Uterus (tissue), 2 donors: ENCODE results near the gene NGF.

Experiments used
- POLR2A ChIP-seq, 2 donors: fragments of 450-650 bp; IDR thresholded peaks; one replicate each; pipeline ENCODE4 v1.6.1; 2016; ENCODE audit warnings: antibody characterized with exemption in 2 of 2, mild to moderate bottlenecking in 1 of 2, moderate library complexity in 1 of 2
- TF ChIP-seq, protein P1 (sequence below), 4 experiments: fragments of 200-600 bp in 2 of 4; fragments of 450-650 bp in 2 of 4; sonication (generic) in 2 of 4; IDR thresholded peaks; one replicate each; pipeline ENCODE4 v1.5.1; 2016 to 2019; ENCODE audit warnings: antibody characterized with exemption in 4 of 4, mild to moderate bottlenecking in 2 of 4, moderate library complexity in 1 of 4

DNA sequence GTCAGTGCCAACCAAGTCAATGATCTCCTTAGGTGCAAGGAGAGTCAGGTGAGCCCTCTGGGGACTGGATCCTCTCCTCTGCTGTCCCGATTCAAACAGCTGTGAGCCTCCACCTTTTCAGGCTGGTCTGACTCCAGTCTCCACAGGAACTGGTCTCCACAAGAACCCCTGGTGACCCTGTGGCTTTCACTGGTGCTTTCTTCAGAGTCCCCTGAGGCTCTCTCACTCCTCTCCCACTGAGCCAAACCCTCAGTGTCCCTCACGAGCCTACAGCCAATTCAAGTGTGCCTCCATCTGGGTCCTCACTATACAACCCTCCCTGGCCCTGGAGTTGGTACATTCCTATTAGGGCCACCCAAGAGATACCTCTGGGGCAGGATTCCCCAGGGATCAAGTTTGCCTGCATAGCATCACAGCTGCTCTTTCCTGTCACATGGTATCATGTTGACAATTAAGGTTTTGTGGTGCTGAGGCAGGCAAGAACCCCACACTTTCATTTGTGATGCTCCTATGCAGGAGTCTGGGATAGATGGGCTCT lies 5.2 kb upstream of the NGF start:
- TF ChIP-seq, protein P1, sequence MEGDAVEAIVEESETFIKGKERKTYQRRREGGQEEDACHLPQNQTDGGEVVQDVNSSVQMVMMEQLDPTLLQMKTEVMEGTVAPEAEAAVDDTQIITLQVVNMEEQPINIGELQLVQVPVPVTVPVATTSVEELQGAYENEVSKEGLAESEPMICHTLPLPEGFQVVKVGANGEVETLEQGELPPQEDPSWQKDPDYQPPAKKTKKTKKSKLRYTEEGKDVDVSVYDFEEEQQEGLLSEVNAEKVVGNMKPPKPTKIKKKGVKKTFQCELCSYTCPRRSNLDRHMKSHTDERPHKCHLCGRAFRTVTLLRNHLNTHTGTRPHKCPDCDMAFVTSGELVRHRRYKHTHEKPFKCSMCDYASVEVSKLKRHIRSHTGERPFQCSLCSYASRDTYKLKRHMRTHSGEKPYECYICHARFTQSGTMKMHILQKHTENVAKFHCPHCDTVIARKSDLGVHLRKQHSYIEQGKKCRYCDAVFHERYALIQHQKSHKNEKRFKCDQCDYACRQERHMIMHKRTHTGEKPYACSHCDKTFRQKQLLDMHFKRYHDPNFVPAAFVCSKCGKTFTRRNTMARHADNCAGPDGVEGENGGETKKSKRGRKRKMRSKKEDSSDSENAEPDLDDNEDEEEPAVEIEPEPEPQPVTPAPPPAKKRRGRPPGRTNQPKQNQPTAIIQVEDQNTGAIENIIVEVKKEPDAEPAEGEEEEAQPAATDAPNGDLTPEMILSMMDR (IDR thresholded peaks at IDR 0.05): no peak
- TF ChIP-seq POLR2A (IDR thresholded peaks at IDR 0.05): no peak
